ENCODE data around the gene IRF2BP2.

Gene IRF2BP2

DNA sequence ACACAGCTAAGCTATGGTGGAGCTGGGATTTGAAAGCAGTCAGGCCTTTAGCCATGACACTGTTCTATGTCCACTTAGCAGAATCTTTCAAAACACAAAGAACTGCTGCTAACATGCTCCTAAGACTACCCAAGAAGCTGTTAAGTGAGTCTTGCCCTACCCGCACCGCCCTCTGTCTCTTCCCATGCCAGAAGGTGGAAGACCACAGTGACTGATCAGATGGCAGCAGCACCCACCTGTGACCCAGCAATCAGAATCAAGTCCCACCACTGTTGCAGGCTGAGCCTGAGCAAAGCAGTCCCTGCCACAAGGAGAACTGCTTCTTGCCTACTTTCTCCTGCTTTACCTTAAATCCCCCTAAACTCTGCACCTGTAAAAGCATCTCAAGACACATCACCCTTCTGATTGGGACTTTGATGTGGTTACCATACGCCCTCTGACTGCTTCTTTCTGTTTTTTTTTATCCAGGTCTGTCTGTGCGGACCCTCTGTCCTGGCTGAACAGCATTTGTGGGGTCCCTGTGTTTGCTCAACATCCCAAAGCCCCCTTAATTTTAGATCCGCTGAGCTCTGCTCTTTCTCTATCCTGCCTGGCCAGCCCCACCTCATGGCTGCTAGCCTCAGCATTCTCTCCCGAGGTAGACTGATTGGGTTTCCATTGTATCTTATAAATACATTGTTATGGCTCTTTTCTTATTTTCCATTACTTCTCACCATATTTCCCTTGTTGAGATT, 16.0 kb downstream of the IRF2BP2 start:
- ATAC-seq (ENCODE audit: insufficient read depth, low read depth): peak; percentile 58
- no peaks in the 10 kb centered on the region for H3K36me3 ChIP-seq (ENCODE audit: insufficient read depth, low read length)
- H3K9me3 ChIP-seq (ENCODE audit: insufficient read depth, low read length, severe bottlenecking): no peaks in the 10 kb centered on the region
- TF ChIP-seq EZH2 (IDR thresholded peaks at IDR 0.05; ENCODE audit: borderline replicate concordance, low read depth, low read length, severe bottlenecking): no peak
- no peak for TF ChIP-seq CTCF (IDR thresholded peaks at IDR 0.05; ENCODE audit: borderline replicate concordance, extremely low read depth, low read length, poor library complexity, severe bottlenecking)
- H3K27me3 ChIP-seq (ENCODE audit: insufficient read depth, low read length, poor library complexity): no peaks in the 10 kb centered on the region
- H2AFZ ChIP-seq (ENCODE audit: low read depth, low read length): no peak overlapping the region
- H3K4me2 ChIP-seq (ENCODE audit: insufficient read depth, low read length): no peak overlapping the region
- DNase-seq: peak; percentile 42
- no peak overlapping the region for H3K4me3 ChIP-seq (ENCODE audit: low read depth in 1 of 2, low read length in 2 of 2)
- H4K20me1 ChIP-seq (ENCODE audit: insufficient read depth, low read length): no peaks in the 10 kb centered on the region
- H3K27ac ChIP-seq (ENCODE audit: low read length): no peak overlapping the region; the same call in 1 of the 2 replicates
- H3K79me2 ChIP-seq (ENCODE audit: insufficient read depth, low read length): peaks cover 2% of the 10 kb centered on the region; the same call in 1 of the 2 replicates
- H3K9ac ChIP-seq (ENCODE audit: low read depth, low read length): no peak overlapping the region
- H3K4me1 ChIP-seq (ENCODE audit: insufficient read depth, low read length): peaks cover 21% of the 10 kb centered on the region

DNA sequence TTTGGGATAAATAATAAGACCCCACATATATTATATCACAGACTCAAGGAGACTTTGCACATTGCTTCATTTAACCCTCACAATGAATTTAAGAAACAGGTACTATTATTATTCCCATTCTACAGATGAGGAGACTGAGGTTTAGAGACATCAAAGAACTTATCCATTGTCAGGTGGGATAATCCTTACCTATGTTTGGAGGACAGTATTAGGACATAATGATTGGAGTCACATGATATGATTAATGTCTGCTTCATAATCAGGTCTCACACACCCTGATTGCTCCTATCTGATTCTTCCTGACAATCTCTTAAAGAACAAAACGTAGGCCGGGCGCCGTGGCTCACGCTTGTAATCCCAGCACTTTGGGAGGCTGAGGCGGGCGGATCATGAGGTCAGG, 16.9 kb downstream of the IRF2BP2 start:
- TF ChIP-seq CTCF (IDR thresholded peaks at IDR 0.05; ENCODE audit: borderline replicate concordance, extremely low read depth, low read length, poor library complexity, severe bottlenecking): no peak
- TF ChIP-seq EZH2 (IDR thresholded peaks at IDR 0.05; ENCODE audit: borderline replicate concordance, low read depth, low read length, severe bottlenecking): no peak
- no peaks in the 10 kb centered on the region for H4K20me1 ChIP-seq (ENCODE audit: insufficient read depth, low read length)
- H3K79me2 ChIP-seq (ENCODE audit: insufficient read depth, low read length): no peaks in the 10 kb centered on the region
- H3K27ac ChIP-seq (ENCODE audit: low read length): no peak overlapping the region
- no peaks in the 10 kb centered on the region for H3K9me3 ChIP-seq (ENCODE audit: insufficient read depth, low read length, severe bottlenecking)
- H3K4me2 ChIP-seq (ENCODE audit: insufficient read depth, low read length): no peak overlapping the region
- no peaks in the 10 kb centered on the region for H3K27me3 ChIP-seq (ENCODE audit: insufficient read depth, low read length, poor library complexity)
- H2AFZ ChIP-seq (ENCODE audit: low read depth, low read length): no peak overlapping the region
- DNase-seq: no peak
- H3K36me3 ChIP-seq (ENCODE audit: insufficient read depth, low read length): no peaks in the 10 kb centered on the region
- no peak for ATAC-seq (ENCODE audit: insufficient read depth, low read depth)
- peaks cover 12% of the 10 kb centered on the region for H3K4me1 ChIP-seq (ENCODE audit: insufficient read depth, low read length)
- H3K4me3 ChIP-seq (ENCODE audit: low read depth in 1 of 2, low read length in 2 of 2): no peak overlapping the region
- no peak overlapping the region for H3K9ac ChIP-seq (ENCODE audit: low read depth, low read length)

- Histone ChIP-seq H4K20me1 (ENCODE audit: insufficient read depth, low read length) (no peaks in the 10 kb centered on the region), H3K9ac (ENCODE audit: low read depth, low read length) (no peak overlapping the region), H3K36me3 (ENCODE audit: insufficient read depth, low read length) (no peaks in the 10 kb centered on the region), H3K4me1 (ENCODE audit: insufficient read depth, low read length) (peaks cover 7% of the 10 kb centered on the region), H3K27me3 (ENCODE audit: insufficient read depth, low read length, poor library complexity) (no peaks in the 10 kb centered on the region), H3K79me2 (ENCODE audit: insufficient read depth, low read length) (no peaks in the 10 kb centered on the region), H2AFZ (ENCODE audit: low read depth, low read length) (no peak overlapping the region), H3K27ac (ENCODE audit: low read length) (no peak overlapping the region), H3K9me3 (ENCODE audit: insufficient read depth, low read length, severe bottlenecking) (no peaks in the 10 kb centered on the region), H3K4me3 (ENCODE audit: low read depth in 1 of 2, low read length in 2 of 2) (no peak overlapping the region), H3K4me2 (ENCODE audit: insufficient read depth, low read length) (no peak overlapping the region)
- peak; percentile 14 for TF ChIP-seq CTCF (IDR thresholded peaks at IDR 0.05; ENCODE audit: borderline replicate concordance, extremely low read depth, low read length, poor library complexity, severe bottlenecking)
- no peak for TF ChIP-seq EZH2 (IDR thresholded peaks at IDR 0.05; ENCODE audit: borderline replicate concordance, low read depth, low read length, severe bottlenecking)
- ATAC-seq (ENCODE audit: insufficient read depth, low read depth): no peak
- DNase-seq: no peak
Measured at GRCh38 chr1:234592240-234592639, 17.7 kb downstream of the IRF2BP2 start.
